Stomach (tissue), 4 donors: Measurements from ENCODE around the gene CTNNA3.

Source experiments
- EP300 ChIP-seq: sonication (generic); formaldehyde crosslinking; IDR thresholded peaks from one replicate; pipeline ENCODE4 v1.6.1; 2017; ENCODE audit warnings: antibody characterized with exemption
- POLR2A ChIP-seq, 4 donors: fragments of 450-650 bp; IDR thresholded peaks; one replicate each; pipeline ENCODE4 v1.6.1; 2016; ENCODE audit warnings: antibody characterized with exemption in 4 of 4, control low read depth in 2 of 4, mild to moderate bottlenecking in 1 of 4, moderate library complexity in 1 of 4
- POLR2AphosphoS5 ChIP-seq, 3 donors: sonication (generic); formaldehyde crosslinking; IDR thresholded peaks; one replicate each; pipeline ENCODE4 v1.6.1; 2016; ENCODE audit warnings: antibody characterized with exemption in 3 of 3

DNA sequence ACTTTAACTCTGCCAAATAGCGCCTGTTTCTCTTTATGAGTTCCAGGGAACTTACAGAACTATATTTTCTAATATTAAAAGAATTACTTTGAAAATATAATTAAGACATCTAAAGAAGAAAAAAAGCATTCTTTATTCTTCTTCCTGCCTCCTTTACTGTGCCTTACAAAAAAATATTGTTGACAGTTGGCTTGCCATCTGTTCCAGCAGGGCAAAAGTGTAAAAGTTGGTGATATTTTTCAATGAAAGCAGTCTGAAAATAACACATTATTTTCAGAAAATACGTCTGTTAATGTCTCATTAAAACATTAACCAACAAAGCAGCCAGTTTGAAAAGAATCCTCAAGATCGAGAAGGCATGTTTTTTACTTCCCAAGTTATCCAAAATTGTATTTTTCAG lies 1802.3 kb downstream of the CTNNA3 start:
- no peak for TF ChIP-seq EP300
- no peak for TF ChIP-seq POLR2AphosphoS5 (IDR thresholded peaks at IDR 0.05)
- no peak for TF ChIP-seq POLR2A (IDR thresholded peaks at IDR 0.05)
